Cortex of kidney (tissue), 1 donor: ENCODE measurements around the gene HMGCLL1.

Experiments
- DNase-seq: peaks from one replicate; lab custom pipeline; 2025; lab: John Stamatoyannopoulos, UW

Gene HMGCLL1

GRCh38 chr6:55531496-55531895 lies 47.5 kb downstream of the HMGCLL1 start:
- no peak for DNase-seq

DNA sequence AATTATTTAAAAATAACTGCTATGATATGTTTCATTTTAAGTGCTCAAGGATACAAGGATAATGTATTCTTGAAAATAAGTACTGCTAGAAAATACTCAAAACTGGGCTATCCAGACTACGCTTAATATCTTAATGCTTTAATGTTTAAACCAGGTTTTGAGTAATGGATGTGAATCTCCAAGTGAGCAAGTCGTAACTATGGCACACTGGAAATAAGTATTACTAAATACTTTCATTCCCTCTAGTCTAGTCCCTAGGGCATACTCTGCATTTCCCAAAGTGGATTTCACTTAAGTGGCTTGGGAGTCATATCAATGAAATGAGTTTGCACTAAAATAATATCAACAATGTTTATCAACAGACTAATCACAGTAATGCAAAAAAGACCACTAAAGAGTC lies 48.1 kb downstream of the HMGCLL1 start:
- DNase-seq = no peak

DNA sequence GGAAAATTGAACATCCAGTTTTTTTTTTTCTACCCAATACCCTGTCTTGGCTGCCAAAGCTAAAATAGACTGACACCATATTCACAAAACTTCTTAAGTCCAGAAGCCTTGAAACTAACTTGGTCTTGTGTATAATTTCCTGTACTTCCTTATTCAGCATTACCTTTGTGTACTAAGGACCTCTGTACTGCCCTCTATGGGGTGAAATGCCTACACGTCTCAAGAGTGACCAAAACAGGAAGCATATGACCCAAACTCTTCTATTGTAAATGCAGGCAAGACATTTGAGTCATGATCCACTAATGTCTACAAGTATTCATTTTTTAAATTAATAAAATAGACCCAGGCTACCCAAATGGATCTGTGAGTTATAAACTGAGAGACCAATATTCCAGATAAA lies 50.4 kb downstream of the HMGCLL1 start:
- no peak for DNase-seq

DNA sequence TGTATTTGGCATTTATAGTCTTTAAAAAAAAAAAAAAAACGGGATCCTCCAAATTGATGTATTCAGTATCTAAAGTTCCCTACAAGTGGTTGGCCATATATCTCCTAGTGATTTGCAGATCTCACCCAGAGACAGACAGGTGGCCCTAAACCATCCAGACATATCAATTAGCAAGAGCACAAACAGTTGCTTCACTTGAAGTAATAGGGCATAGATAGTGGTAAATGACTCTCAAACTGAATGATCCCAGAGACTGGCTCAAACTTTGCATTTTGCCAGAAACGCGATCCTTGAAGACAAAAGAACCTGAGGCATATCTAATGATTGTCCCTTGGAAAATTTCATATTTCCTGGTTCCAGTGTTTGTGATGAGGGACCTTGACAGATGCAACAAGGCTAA lies 54.6 kb downstream of the HMGCLL1 start:
- no peak for DNase-seq

GRCh38 chr6:55518529-55519060 lies 60.4 kb downstream of the HMGCLL1 start:
- no peak for DNase-seq

DNA sequence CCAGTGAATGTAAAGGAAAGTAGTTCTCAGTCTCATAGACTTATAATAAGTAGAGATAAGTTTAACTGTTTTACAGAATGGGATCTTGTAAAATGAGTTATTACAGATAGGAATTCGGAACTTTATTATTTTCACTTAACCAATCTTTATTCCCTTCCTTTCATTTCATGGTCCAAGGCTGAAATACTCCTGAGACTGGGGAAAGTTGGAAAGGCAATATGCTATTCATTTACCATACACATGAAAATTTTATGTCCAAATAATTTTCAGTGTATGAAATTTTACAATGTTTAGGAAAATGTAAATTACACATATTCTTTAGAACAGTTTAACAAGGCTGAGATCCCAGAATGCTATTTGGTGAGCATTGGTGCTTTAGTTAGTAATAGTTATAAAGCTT lies 62.3 kb downstream of the HMGCLL1 start:
- no peak for DNase-seq

DNA sequence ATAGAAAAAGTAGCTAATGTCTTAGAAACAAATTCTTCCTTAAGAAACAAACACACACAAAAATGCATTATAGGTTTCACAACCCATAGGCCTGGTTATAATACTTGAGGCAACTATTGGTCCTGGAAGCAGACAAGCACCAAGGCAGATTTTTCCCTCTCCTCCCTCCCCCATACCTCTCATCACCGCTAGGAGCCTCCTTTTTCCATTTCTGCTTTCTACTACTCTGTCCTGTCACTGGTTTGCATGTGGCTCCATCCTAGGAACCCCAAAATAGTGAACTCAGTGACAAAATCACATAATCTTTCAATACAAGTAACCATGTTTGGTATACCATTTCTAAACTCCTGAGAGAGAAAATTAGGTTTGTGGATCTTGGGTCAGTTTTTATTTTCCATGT lies 66.1 kb downstream of the HMGCLL1 start:
- DNase-seq = no peak

DNA sequence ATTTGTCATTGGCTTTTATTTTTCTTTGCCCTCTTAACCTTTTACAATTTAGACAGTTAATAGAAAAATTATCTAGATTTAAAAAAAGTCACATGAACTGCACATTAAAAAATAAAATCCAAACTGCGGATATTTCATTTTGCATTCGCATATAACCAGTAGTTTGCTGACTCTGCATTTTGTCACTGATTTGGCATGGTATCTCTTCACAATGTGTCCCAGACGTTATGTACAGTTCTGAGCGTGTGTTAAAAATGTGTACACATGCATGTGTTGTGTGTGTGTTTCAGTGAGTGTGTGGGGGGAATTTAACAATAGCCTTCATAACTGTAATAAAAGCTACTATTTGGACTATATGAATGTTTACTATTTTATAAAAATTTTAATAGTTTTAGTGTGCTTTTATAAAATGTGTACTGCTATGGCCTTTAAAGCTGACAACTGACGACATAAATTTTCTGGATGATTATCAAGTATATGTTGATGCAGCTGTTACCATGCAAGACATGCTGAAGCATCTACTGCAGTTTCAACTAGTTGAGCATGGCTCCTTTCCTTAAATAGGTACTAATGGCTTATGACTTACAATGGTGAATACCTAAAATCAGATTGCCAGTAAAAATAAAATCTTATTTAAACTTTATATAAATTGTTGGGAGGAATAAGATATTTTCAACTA lies 67.7 kb downstream of the HMGCLL1 start:
- no peak for DNase-seq

DNA sequence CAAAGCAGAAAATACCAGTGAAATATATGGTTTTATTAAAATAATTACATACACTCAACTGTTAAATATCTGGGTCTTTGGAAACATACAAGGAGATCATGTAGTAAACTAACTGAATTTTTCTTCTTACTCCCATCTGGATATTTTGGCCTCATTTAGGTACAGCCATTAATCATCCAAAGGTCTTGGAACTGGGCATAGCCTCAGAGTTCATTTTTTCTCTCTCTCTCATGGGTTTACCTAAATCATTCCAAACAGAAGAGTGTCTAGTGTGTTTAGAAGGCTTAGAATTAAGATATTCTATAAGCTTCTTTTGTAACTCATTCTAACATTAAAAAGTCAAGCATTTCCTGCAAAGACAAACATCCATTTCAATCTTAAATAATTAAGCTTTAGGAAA lies 79.4 kb downstream of the HMGCLL1 start:
- no peak for DNase-seq

GRCh38 chr6:55497694-55498093 lies 81.3 kb downstream of the HMGCLL1 start:
- DNase-seq = no peak

- DNase-seq = no peak
These were observed 82.8 kb downstream of the HMGCLL1 start for GRCh38 chr6:55496201-55496600.

DNA sequence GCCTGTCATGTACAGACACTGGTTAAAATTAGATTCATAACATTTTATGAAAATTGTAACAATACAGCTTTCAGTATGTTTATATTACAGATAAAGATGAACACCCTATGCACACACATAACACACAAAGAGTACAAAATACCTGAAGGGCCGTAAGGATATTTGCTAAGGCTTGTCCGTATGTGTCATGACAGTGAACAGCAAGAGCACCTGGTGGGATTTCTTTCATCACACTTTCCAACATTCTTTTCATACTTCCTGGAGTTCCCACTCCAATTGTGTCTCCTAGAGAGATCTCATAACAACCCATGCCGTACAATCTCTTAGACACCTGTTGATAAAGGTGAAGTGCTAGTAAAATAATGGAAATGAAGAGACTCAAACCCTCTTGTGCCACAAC lies 83.7 kb downstream of the HMGCLL1 start:
- DNase-seq = no peak

DNA sequence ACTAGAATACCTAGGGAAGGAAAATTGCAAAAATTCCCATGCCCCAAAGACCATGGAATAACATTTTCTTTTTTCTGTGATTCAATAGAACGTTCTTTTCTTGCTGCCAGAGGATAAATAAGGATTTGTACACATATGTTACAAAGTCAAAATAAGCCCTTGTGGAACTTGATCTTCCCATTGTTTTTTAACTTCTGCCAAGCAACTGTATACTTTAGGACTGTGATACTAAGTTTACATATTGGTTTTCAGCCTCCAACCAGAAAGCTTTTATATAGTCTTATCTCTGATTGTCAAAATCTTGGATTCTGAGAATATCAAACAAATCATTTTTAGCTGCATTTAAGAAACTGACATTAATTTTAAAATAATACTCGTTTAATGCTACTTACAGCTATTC lies 84.6 kb downstream of the HMGCLL1 start:
- DNase-seq = no peak

DNA sequence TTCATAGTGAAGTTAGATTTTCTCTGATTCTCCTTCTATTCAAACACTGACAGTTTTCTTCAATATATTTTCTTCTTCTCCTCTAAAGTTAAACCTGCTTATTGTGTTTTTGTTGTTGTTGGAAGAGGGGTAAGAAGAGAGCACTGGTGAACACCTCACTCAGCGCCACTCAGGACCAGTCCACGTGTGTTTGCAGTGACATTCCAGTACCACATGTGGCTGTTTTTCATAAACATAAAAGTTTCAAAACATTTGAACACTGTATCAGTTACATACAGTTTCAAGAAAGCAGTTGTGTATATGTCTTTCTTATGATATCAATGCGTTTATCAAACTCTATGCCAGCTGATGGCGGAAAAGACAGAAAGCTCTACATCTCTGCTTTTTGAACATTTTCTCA lies 86.7 kb downstream of the HMGCLL1 start:
- no peak for DNase-seq

DNA sequence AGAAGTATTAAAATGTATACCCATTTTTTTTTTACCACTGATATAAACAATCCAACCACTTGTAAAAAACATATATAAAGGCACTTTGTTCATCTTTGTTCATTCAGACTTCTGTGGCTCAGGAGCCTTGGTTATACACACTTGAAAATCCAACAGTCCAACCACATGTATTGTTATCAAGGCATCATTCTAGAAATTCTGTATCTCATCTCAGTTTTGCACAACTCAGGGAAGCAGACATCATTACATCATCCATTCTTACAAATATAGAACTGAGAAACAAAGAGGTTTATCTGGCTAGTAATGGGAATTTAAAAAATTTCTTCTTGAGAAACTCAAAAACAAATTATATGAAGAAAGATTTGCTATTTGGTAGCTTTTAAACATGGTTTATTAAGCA lies 88.1 kb downstream of the HMGCLL1 start:
- DNase-seq = no peak

DNA sequence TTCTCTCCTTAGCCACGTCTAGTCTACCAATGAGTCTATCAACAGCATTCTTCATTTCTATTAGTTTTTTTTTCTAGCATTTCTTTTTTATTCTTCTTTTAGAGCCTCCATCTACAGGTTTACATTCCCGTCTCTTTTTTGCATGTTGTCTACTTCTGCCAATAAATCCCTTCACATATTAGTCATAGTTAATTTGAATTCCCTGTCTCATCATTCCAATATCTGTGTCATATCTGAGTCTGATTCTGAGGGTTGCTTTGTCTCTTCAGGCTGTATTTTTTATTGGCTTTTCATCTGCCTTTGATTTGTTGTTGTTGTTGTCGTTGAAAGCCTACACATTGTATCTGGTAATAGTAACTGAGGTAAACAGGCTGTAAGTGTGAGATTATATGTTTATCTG lies 104.6 kb downstream of the HMGCLL1 start:
- no peak for DNase-seq

GRCh38 chr6:55473722-55474121 lies 105.3 kb downstream of the HMGCLL1 start:
- DNase-seq = no peak

DNA sequence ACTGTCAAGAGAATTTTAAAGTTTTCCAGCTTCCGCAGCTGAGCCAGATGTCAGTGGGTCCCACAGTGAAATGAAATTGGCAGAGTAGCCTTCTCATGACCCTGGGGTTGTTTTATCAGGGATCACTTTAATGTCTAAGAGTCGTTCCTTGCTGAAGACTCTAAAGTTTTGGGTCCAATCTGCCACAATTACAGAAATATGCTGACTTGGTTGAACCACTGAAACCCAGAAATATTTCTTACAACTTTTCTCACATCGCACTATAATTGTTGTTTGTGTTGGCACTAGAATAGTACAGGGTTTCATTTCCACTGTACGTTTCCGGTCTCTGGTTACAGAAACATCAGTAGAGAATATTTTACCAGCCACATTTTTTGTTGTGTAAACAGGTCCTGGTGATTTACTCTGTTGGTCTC lies 109.0 kb downstream of the HMGCLL1 start:
- no peak for DNase-seq

GRCh38 chr6:55456016-55456415 lies 123.0 kb downstream of the HMGCLL1 start:
- DNase-seq = no peak

- no peak for DNase-seq
These were observed 129.0 kb downstream of the HMGCLL1 start for GRCh38 chr6:55450005-55450404.

DNA sequence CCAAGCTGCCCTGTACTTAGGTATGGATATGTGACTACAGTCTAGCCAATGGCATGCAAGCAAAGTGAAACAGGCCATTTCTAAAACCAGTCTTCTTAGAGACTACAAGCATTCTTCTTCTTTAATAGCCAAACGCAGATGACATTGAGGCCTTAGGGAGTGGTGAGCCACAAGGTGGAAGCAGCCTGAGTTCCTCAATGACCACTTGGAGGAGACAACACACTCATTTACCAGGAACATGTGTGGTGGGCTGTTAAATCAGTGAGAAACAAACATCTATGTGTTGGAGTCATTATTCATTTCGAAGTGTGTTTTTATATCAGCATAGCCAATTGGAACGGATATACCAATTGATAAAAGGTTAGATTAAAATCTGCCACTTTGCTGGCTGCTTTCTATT lies 129.8 kb downstream of the HMGCLL1 start:
- DNase-seq = no peak

- no peak for DNase-seq
These were observed 130.5 kb downstream of the HMGCLL1 start for GRCh38 chr6:55448451-55448850.

- DNase-seq = no peak
These were observed 131.1 kb downstream of the HMGCLL1 start for GRCh38 chr6:55447891-55448290.

DNA sequence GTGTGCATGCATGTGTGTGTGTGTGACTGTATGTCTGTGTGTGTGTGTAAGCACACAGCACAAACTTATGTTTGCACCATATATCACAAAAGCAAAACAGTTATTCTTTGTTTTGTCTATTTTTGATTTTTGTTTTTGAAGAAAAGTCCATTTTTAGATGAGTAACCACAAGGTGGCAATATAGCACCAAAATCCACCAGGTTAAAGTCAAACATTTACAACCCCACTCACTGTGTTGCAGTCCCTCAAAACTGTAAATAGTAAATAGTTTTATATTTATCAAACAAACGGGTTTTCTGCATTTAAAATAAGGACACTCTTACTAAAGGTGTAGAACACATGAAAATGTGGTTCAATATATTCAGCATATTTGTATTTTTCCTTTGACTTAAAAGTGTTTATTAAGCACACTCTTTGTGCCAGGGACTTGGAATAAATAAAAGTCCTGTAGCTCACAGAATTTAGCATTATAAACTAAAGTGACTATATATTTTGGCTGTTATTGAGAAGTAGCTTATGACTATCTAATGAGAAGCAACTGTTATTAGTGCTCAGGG lies 133.3 kb downstream of the HMGCLL1 start:
- DNase-seq = no peak
